Activated T-helper 1 cell treated with anti-CD3 and anti-CD28 coated beads, Interleukin-12 subunit alpha, Interleukin-12 subunit beta, Interleukin-2, Interleukin-4 antibody, amounts not matched to agents 30 ng/mL and 10 ng/mL and 1 ng/mL, durations not matched to agents 14 hours and 24 hours and 36 hours (primary cell): ENCODE data around the gene LPP. TPM values are rescaled to one million over a fixed set of nuclear protein-coding genes. Genes with fewer than 3 reads are reported as not detected.

Experiments
- DNase-seq: peaks from one replicate; pipeline ENCODE4 v3.0.0; 2021; ENCODE audit warnings: low spot score
- H3K27ac Mint-ChIP-seq: one replicate; pipeline ENCODE4 v1.8.0; 2021; ENCODE audit warnings: mild to moderate bottlenecking, mixed read lengths
- H3K27me3 Mint-ChIP-seq: one replicate; pipeline ENCODE4 v1.8.0; 2022; ENCODE audit warnings: mild to moderate bottlenecking, moderate library complexity, mixed read lengths; ENCODE audit not compliant: insufficient read depth
- H3K36me3 Mint-ChIP-seq: one replicate; pipeline ENCODE4 v1.8.0; 2021; ENCODE audit warnings: low read depth, mixed read lengths
- H3K4me1 Mint-ChIP-seq: one replicate; pipeline ENCODE4 v1.8.0; 2021; ENCODE audit warnings: low read depth, mixed read lengths
- H3K4me3 Mint-ChIP-seq: one replicate; pipeline ENCODE4 v1.8.0; 2021; ENCODE audit warnings: mild to moderate bottlenecking, moderate library complexity, mixed read lengths
- H3K9me3 Mint-ChIP-seq: one replicate; pipeline ENCODE4 v1.8.0; 2021; ENCODE audit warnings: mixed read lengths
- intact Hi-C: fragments of 100-400 bp; cut with micrococcal nuclease; formaldehyde crosslinking; loops from one replicate; pipeline ENCODE4 v1.15.1; 2024
- total RNA-seq: library from RNA; stranded (reverse); gene quantifications from 2 replicates; pipeline ENCODE4 v1.2.3, GENCODE V29; 2022

Gene LPP
- total RNA-seq, 1 donor from 2014 or later, result 38.2 TPM

GRCh38 chr3:188829130-188829529 is 675.2 kb downstream of the LPP start:
- intact Hi-C loops, result no loop called here
- Mint-ChIP-seq H3K9me3 (no peaks in the 10 kb centered on the region), H3K4me1 (peaks cover 2% of the 10 kb centered on the region), H3K36me3 (no peaks in the 10 kb centered on the region), H3K27ac (no peak overlapping the region), H3K4me3 (no peak overlapping the region), H3K27me3 (no peaks in the 10 kb centered on the region)
- no peak for DNase-seq

DNA sequence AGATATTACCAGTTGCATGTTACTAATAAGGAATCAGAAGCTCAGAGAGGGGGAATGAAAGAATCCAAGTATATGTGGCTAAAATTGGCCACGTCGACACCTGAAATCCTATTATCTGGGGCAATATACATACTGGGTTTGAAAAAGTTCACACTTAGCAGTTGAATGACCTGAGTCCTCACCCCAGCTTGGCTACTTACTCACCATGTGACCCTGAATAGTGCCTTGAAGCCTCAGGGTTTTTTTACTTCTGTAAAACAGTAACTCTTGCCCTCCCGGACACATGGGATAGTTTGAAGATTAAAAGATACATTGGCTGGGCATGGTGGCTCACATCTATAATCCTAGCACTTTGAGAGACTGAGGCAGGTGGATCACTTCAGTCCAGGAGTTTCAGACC is 675.6 kb downstream of the LPP start:
- intact Hi-C loops, result no loop called here
- no peaks in the 10 kb centered on the region for H3K36me3 Mint-ChIP-seq
- H3K27me3 Mint-ChIP-seq, result no peaks in the 10 kb centered on the region
- no peak overlapping the region for H3K4me3 Mint-ChIP-seq
- no peaks in the 10 kb centered on the region for H3K9me3 Mint-ChIP-seq
- no peak for DNase-seq
- no peak overlapping the region for H3K27ac Mint-ChIP-seq
- peaks cover 7% of the 10 kb centered on the region for H3K4me1 Mint-ChIP-seq

GRCh38 chr3:188830893-188831292 is 676.9 kb downstream of the LPP start:
- H3K27me3 Mint-ChIP-seq, result no peaks in the 10 kb centered on the region
- H3K4me3 Mint-ChIP-seq, result no peak overlapping the region
- no peaks in the 10 kb centered on the region for H3K9me3 Mint-ChIP-seq
- DNase-seq, result no peak
- no peak overlapping the region for H3K27ac Mint-ChIP-seq
- peaks cover 10% of the 10 kb centered on the region for H3K4me1 Mint-ChIP-seq
- intact Hi-C loops, result loop anchor here (1.0 kb wide), 1 partner anchor 123 kb away; no protein-coding TSS in a partner anchor
- no peaks in the 10 kb centered on the region for H3K36me3 Mint-ChIP-seq

DNA sequence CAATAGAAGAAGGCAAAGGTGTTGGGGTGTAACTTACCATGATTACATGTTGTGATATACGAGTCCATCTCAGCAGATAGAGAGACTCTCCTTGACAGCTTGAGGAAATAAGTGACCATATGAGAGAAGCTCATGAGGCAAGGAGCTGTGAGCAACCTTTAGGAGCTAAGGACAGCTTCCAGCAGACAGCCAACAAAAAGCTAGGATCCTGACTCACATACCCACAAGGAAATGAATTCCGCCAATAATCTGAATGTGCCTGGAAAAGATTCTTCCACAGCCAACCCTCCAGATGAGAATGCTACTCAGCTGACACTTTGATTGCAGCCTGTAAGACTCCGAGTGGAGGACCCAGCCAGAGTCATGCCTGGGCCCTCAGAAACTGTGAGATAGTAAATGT is 678.2 kb downstream of the LPP start:
- Mint-ChIP-seq H3K9me3 (no peaks in the 10 kb centered on the region), H3K27me3 (no peaks in the 10 kb centered on the region), H3K4me3 (no peak overlapping the region), H3K27ac (no peak overlapping the region), H3K4me1 (peaks cover 10% of the 10 kb centered on the region), H3K36me3 (no peaks in the 10 kb centered on the region)
- intact Hi-C loops, result no loop called here
- no peak for DNase-seq

GRCh38 chr3:188832961-188833721 is 679.2 kb downstream of the LPP start:
- intact Hi-C loops, result no loop called here
- H3K4me3 Mint-ChIP-seq, result no peak overlapping the region
- no peak overlapping the region for H3K27ac Mint-ChIP-seq
- H3K36me3 Mint-ChIP-seq, result no peaks in the 10 kb centered on the region
- H3K9me3 Mint-ChIP-seq, result no peaks in the 10 kb centered on the region
- peaks cover 10% of the 10 kb centered on the region for H3K4me1 Mint-ChIP-seq
- no peak for DNase-seq
- no peaks in the 10 kb centered on the region for H3K27me3 Mint-ChIP-seq

GRCh38 chr3:188834349-188834748 is 680.4 kb downstream of the LPP start:
- intact Hi-C loops, result no loop called here
- no peaks in the 10 kb centered on the region for H3K27me3 Mint-ChIP-seq
- no peak overlapping the region for H3K4me3 Mint-ChIP-seq
- H3K4me1 Mint-ChIP-seq, result peaks cover 10% of the 10 kb centered on the region
- no peaks in the 10 kb centered on the region for H3K36me3 Mint-ChIP-seq
- no peak overlapping the region for H3K27ac Mint-ChIP-seq
- H3K9me3 Mint-ChIP-seq, result no peaks in the 10 kb centered on the region
- DNase-seq, result no peak

DNA sequence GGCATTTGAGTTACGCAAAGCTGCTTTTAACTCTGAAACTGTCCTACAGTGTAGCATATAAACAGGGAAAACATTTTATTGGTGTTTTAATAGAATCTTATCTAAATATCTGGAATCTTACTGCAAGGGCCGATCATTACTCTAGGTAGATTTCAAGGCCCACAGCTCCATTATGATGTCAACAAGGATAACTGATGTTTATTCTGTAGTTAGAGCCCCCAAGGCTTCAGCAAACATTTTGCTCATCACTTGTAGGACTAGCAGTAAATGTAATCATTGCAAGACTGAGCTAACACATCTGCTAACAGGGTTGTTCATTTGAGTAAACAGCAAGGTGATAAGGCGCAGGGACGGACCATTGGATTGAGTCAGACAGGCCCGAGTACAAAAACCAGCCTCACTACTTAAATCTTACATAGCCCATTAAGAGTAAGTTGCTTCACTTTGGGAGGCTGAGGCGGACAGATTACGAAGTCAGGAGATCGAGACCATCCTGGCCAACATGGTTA is 685.3 kb downstream of the LPP start:
- Mint-ChIP-seq H3K27me3 (no peaks in the 10 kb centered on the region), H3K4me3 (no peak overlapping the region), H3K9me3 (peaks cover 4% of the 10 kb centered on the region), H3K27ac (no peak overlapping the region), H3K36me3 (no peaks in the 10 kb centered on the region), H3K4me1 (peaks cover 7% of the 10 kb centered on the region)
- DNase-seq, result no peak
- intact Hi-C loops, result no loop called here

- Mint-ChIP-seq H3K27me3 (no peaks in the 10 kb centered on the region), H3K36me3 (no peaks in the 10 kb centered on the region), H3K9me3 (peaks cover 4% of the 10 kb centered on the region), H3K27ac (no peak overlapping the region), H3K4me1 (no peaks in the 10 kb centered on the region), H3K4me3 (no peak overlapping the region)
- no peak for DNase-seq
- intact Hi-C loops, result no loop called here
These were observed 686.3 kb downstream of the LPP start for GRCh38 chr3:188840290-188840689.

DNA sequence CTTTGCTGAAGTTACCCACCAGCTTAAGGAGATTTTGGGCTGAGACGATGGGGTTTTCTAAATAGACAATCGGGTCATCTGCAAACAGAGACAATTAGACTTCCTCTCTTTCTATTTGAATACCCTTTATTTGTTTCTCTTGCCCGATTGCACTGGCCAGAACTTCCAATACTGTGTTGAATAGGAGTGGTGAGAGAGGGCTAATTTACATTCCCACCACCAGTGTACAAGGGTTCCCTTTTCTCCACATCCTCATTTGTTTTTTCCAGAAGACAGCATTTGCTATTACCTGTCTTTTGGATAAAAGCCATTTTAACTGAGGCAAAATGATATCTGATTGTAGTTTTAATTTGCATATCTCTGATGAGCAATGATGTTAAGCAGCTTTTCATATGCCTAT is 687.9 kb downstream of the LPP start:
- Mint-ChIP-seq H3K27me3 (no peaks in the 10 kb centered on the region), H3K4me3 (no peak overlapping the region), H3K36me3 (no peaks in the 10 kb centered on the region), H3K4me1 (no peaks in the 10 kb centered on the region), H3K27ac (no peak overlapping the region), H3K9me3 (peaks cover 4% of the 10 kb centered on the region)
- no peak for DNase-seq
- intact Hi-C loops, result no loop called here

GRCh38 chr3:188842639-188843038 is 688.7 kb downstream of the LPP start:
- H3K27me3 Mint-ChIP-seq, result no peaks in the 10 kb centered on the region
- no peaks in the 10 kb centered on the region for H3K4me1 Mint-ChIP-seq
- H3K36me3 Mint-ChIP-seq, result peaks cover 3% of the 10 kb centered on the region
- H3K27ac Mint-ChIP-seq, result no peak overlapping the region
- intact Hi-C loops, result no loop called here
- DNase-seq, result no peak
- H3K9me3 Mint-ChIP-seq, result peaks cover 4% of the 10 kb centered on the region
- H3K4me3 Mint-ChIP-seq, result no peak overlapping the region

GRCh38 chr3:188844096-188844495 is 690.1 kb downstream of the LPP start:
- Mint-ChIP-seq H3K27ac (no peak overlapping the region), H3K4me3 (no peak overlapping the region), H3K4me1 (no peaks in the 10 kb centered on the region), H3K36me3 (peaks cover 3% of the 10 kb centered on the region), H3K27me3 (no peaks in the 10 kb centered on the region), H3K9me3 (peaks cover 4% of the 10 kb centered on the region)
- DNase-seq, result no peak
- intact Hi-C loops, result no loop called here

DNA sequence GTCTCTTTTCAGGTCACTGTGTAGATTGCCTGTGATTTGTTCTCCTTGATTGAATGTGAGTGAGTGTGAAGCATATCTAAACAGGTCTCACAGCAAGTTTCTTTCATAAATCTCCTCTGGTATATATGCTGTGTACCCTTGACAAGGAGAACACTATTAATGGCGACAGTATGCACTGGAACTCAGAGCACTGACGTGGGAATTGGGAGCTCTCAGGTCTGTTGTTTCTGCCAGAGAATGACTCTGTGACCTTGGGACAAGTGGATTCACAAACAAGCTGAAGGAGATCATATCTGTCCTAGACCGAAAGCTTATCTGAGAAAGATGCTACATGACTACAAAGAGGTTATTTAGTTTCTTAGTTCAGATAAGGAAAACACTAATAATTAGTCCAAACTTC is 691.6 kb downstream of the LPP start:
- Mint-ChIP-seq H3K36me3 (peaks cover 3% of the 10 kb centered on the region), H3K27ac (no peak overlapping the region), H3K9me3 (no peaks in the 10 kb centered on the region), H3K27me3 (no peaks in the 10 kb centered on the region), H3K4me1 (no peaks in the 10 kb centered on the region), H3K4me3 (no peak overlapping the region)
- intact Hi-C loops, result no loop called here
- no peak for DNase-seq

GRCh38 chr3:188848947-188849346 is 695.0 kb downstream of the LPP start:
- intact Hi-C loops, result no loop called here

More at GRCh38 chr3:188848947-188849346, 695.0 kb downstream of the LPP start:
- Mint-ChIP-seq H3K27ac (no peak overlapping the region), H3K4me1 (no peaks in the 10 kb centered on the region), H3K4me3 (no peak overlapping the region), H3K36me3 (peaks cover 3% of the 10 kb centered on the region), H3K9me3 (no peaks in the 10 kb centered on the region), H3K27me3 (no peaks in the 10 kb centered on the region)
- no peak for DNase-seq
